Superior temporal gyrus (tissue), 1 donor: ENCODE measurements around the gene SOX5.

ENCODE experiments used
- DNase-seq: peaks from one replicate; pipeline ENCODE4 v3.0.0-alpha.2; 2016; ENCODE audit errors: extremely low spot score

Gene SOX5

DNA sequence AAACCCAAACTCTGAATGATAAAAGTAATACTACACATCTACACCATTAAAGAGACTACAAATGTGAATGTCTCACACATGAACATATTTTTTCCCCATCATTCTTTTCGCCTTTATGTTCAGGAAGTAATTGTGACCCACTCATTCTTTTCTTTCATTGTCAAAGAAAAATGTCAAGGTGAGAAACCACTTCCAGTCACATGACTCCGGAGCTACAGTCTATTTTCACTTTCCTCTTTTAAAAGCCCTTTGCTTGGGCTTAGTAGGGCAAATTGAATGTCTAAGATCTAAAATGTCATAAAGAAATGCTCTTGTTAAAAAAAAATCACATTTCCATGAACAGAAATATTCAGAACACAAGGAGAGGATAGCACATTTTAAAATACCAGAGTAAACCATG lies 461.3 kb downstream of the SOX5 start:
- DNase-seq = no peak

DNA sequence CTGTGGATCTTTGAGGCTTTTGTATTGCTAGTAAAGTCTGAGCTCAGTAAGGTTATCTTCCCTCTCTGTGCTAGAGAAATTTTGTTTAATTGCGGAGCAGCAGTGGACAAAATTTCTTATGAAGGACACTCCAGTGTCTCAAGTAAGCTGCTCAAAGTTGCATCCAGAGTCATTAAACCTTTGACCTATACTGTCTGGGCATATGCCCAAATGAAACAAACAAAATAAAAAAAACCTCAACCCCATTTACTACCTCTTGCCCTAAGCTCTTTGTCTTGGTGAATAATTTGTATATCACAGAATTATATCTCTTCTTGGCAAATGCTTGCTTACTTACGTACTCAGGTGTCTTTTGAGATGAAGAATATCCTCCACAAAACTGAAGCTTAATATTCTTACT lies 465.2 kb downstream of the SOX5 start:
- no peak for DNase-seq

DNA sequence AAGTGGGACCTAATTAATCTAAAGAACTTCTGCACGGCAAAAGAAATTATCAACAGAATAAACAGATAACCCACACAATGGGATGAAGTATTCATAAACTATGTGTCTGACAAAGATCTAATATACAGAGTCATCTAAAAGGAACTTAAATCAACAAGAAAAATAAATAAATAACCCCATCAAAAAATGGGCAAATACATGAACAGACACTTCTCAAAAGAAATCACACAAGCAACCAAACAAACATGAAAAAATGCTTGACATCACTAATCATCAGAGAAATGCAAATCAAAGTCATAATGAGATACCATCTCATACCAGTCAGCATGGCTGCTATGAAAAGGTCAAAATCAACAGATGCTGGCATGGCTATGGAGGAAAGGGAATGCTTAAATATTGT lies 466.9 kb downstream of the SOX5 start:
- no peak for DNase-seq
